ENCODE data around the gene TNFSF9.

DNA sequence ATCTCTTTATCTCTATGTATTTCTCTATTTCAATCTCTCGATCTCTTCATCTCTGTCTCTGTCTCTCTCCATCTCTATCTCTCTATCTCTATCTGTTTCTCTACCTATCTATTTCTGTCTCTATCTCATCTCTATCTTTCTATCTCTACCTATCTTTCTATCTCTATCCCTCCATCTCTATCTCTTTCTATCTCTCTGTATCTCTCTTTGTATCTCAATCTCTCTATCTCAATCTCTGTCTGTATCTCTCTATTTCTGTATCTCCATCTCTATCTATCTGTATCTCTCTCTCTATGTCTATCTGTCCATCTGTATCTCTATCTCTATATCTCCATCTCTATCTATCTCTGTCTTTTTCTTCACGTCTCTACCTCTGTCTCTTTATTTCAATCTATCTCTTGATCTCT lies 25.2 kb downstream of the TNFSF9 start:
- TF ChIP-seq SIN3A (IDR thresholded peaks at IDR 0.05; ENCODE audit: borderline replicate concordance, insufficient read depth, low read length): no peak
- TF ChIP-seq POLR2AphosphoS5 (IDR thresholded peaks at IDR 0.05; ENCODE audit: low read depth, low read length): no peak
